ENCODE results near the gene PCK2. TPM values are rescaled to one million over a fixed set of nuclear protein-coding genes. Genes with fewer than 3 reads are reported as not detected.
A peak's percentile ranks its signal among the peaks of the same experiment; 100 is the strongest.

The PCK2 gene
- total and polyA plus RNA-seq, 2 of the 13 experiments (the other 11 are each of a cell fraction or from before 2014, with no cell fraction given), result 129 to 272 TPM

- TF ChIP-seq ZXDC (CRISPR knock-in tag; IDR thresholded peaks at IDR 0.05), result no peak
- TF ChIP-seq YY1 (IDR thresholded peaks at IDR 0.05; ENCODE audit: insufficient read depth, insufficient replicate concordance, low read depth, low read length), result no peak
- TF ChIP-seq RFX3 (CRISPR knock-in tag; IDR thresholded peaks at IDR 0.05), result no peak
- TF ChIP-seq ZSCAN31 (CRISPR knock-in tag; IDR thresholded peaks at IDR 0.05; ENCODE audit: low read depth), result no peak
- TF ChIP-seq CENPBD1 (CRISPR knock-in tag; IDR thresholded peaks at IDR 0.05; ENCODE audit: borderline replicate concordance, low read depth), result no peak
- TF ChIP-seq DNMT1 (CRISPR knock-in tag; IDR thresholded peaks at IDR 0.05), result no peak
- peak; percentile 36 for TF ChIP-seq MED8 (CRISPR knock-in tag; IDR thresholded peaks at IDR 0.05; ENCODE audit: insufficient replicate concordance)
- TF ChIP-seq ZNF597 (CRISPR knock-in tag; IDR thresholded peaks at IDR 0.05), result no peak
- no peak for TF ChIP-seq KLF13 (CRISPR knock-in tag; IDR thresholded peaks at IDR 0.05)
- TF ChIP-seq ZNF275 (CRISPR knock-in tag; IDR thresholded peaks at IDR 0.05; ENCODE audit: borderline replicate concordance), result no peak
- TF ChIP-seq MIER3 (CRISPR knock-in tag; IDR thresholded peaks at IDR 0.05; ENCODE audit: borderline replicate concordance), result no peak
- no peak for TF ChIP-seq ZNF276 (CRISPR knock-in tag; IDR thresholded peaks at IDR 0.05; ENCODE audit: low read depth)
- TF ChIP-seq ZNF30 (CRISPR knock-in tag; IDR thresholded peaks at IDR 0.05), result peak; percentile 82; the same call in 1 of the 2 replicates
- no peak for TF ChIP-seq ZNF562 (CRISPR knock-in tag; IDR thresholded peaks at IDR 0.05; ENCODE audit: borderline replicate concordance)
- TF ChIP-seq MBNL3 (CRISPR knock-in tag; conservative IDR thresholded peaks at IDR 0.05), result peak; percentile 91; the same call in 1 of the 2 replicates
These were observed 34.2 kb upstream of the PCK2 start (continued) for GRCh38 chr14:24059841-24060388.
